Measurements from ENCODE around the gene DNTTIP2.
"Not testable (repeated sequence)": the region's sequence is repeated elsewhere in the genome, so short reads cannot be mapped to it uniquely, and the experiment has no call there.

The DNTTIP2 gene

GRCh38 chr1:93878889-93879586 lies at the start of gene DNTTIP2:
TSS of gene DNTTIP2 (minus strand) at chr1:93879206. CDS start at chr1:93879148, 58 bp downstream.
- peak; percentile 95 for DNase-seq

GRCh38 chr1:93925206-93925605 lies 46.2 kb upstream of the DNTTIP2 start:
- no peak for DNase-seq

- no peak for DNase-seq
Measured at GRCh38 chr1:93919780-93920179, 40.8 kb upstream of the DNTTIP2 start.

- no peak for DNase-seq
Measured at GRCh38 chr1:93917302-93917701, 38.3 kb upstream of the DNTTIP2 start.

- DNase-seq: not testable (repeated sequence)
Measured at GRCh38 chr1:93910880-93911279, 31.9 kb upstream of the DNTTIP2 start.

GRCh38 chr1:93910305-93910704 lies 31.3 kb upstream of the DNTTIP2 start:
- no peak for DNase-seq

- peak; percentile 96 for DNase-seq
Measured at GRCh38 chr1:93909146-93910050, 30.4 kb upstream of the DNTTIP2 start, which contains the start of gene GCLM. TSS of gene GCLM (minus strand) at chr1:93909430. CDS start at chr1:93909163, 267 bp downstream.

GRCh38 chr1:93908394-93909145 lies 29.6 kb upstream of the DNTTIP2 start:
- peak; percentile 75 for DNase-seq

- DNase-seq: no peak
Measured at GRCh38 chr1:93907718-93908117, 28.7 kb upstream of the DNTTIP2 start.

- DNase-seq: no peak
Measured at GRCh38 chr1:93906480-93906879, 27.5 kb upstream of the DNTTIP2 start.

GRCh38 chr1:93905734-93906133 lies 26.7 kb upstream of the DNTTIP2 start:
- no peak for DNase-seq

- no peak for DNase-seq
Measured at GRCh38 chr1:93905051-93905450, 26.0 kb upstream of the DNTTIP2 start.

- DNase-seq: no peak
Measured at GRCh38 chr1:93904228-93904627, 25.2 kb upstream of the DNTTIP2 start.

- no peak for DNase-seq
Measured at GRCh38 chr1:93900723-93901504, 21.9 kb upstream of the DNTTIP2 start.

GRCh38 chr1:93899543-93900207 lies 20.7 kb upstream of the DNTTIP2 start:
- no peak for DNase-seq

GRCh38 chr1:93888900-93889299 lies 9.9 kb upstream of the DNTTIP2 start:
- no peak for DNase-seq

- no peak for DNase-seq
Measured at GRCh38 chr1:93882269-93882668, 3.3 kb upstream of the DNTTIP2 start.

GRCh38 chr1:93880731-93881130 lies 1.7 kb upstream of the DNTTIP2 start:
- DNase-seq: no peak

- DNase-seq: peak; percentile 84
Measured at GRCh38 chr1:93878501-93878888, 511 bp downstream of the DNTTIP2 start.

GRCh38 chr1:93877529-93877928 lies 1.5 kb downstream of the DNTTIP2 start:
- no peak for DNase-seq

GRCh38 chr1:93876244-93876643 lies 2.8 kb downstream of the DNTTIP2 start:
- no peak for DNase-seq

All from activated CD8-positive, alpha-beta memory T cell treated with anti-CD3 and anti-CD28 coated beads, Interleukin-2, amount 50 U/mL, for 48 hours (primary cell).